Neural cell (in vitro differentiated cells): Measurements from ENCODE around the gene GPR42. TPM values are rescaled to one million over a fixed set of nuclear protein-coding genes. Genes with fewer than 3 reads are reported as not detected.

Experiments
- H2AFZ ChIP-seq: fragments of 200-600, 300-800 bp; sonication (generic), shearing (Covaris generic); 2 replicates; pipeline ENCODE4 v1.6.0; 2014; ENCODE audit warnings: low read depth, mild to moderate bottlenecking, antibody characterized with exemption, low read length, moderate library complexity
- H3F3A ChIP-seq: fragments of 200-600 bp; shearing (Covaris generic); 2 replicates; pipeline ENCODE4 v1.6.1; 2016; ENCODE audit warnings: mild to moderate bottlenecking, moderate library complexity, mixed read lengths, antibody characterized with exemption, low read length; ENCODE audit not compliant: insufficient read depth, poor library complexity, severe bottlenecking
- H3K27ac ChIP-seq: fragments of 200-600, 300-800 bp; sonication (generic), shearing (Covaris generic); 2 replicates; pipeline ENCODE4 v1.5.1; 2014; ENCODE audit warnings: mild to moderate bottlenecking, low read length, moderate library complexity
- H3K27me3 ChIP-seq: fragments of 300-800, 200-600 bp; sonication (generic), shearing (Covaris generic); 2 replicates; pipeline ENCODE4 v1.6.0; 2014; ENCODE audit warnings: mild to moderate bottlenecking, low read depth, low read length, moderate library complexity; ENCODE audit not compliant: insufficient read depth
- H3K36me3 ChIP-seq: fragments of 300-800, 200-600 bp; sonication (generic), shearing (Covaris generic); 2 replicates; pipeline ENCODE4 v1.5.1; 2014; ENCODE audit warnings: mild to moderate bottlenecking, antibody characterized with exemption, low read length, moderate library complexity; ENCODE audit not compliant: insufficient read depth
- H3K4me2 ChIP-seq: fragments of 300-800, 200-600 bp; sonication (generic), shearing (Covaris generic); 2 replicates; pipeline ENCODE4 v1.6.0; 2014; ENCODE audit warnings: mild to moderate bottlenecking, low read length
- H3K4me3 ChIP-seq: fragments of 300-800, 200-600 bp; sonication (generic), shearing (Covaris generic); 2 replicates; pipeline ENCODE4 v1.5.1; 2014; ENCODE audit warnings: mild to moderate bottlenecking, low read length, moderate library complexity
- H3K79me2 ChIP-seq: fragments of 200-600 bp; shearing (Covaris generic); replicated peaks from 2 replicates; pipeline ENCODE4 v1.6.0; 2014; ENCODE audit warnings: mild to moderate bottlenecking, low read length, moderate library complexity; ENCODE audit not compliant: insufficient read depth
- H3K9ac ChIP-seq: fragments of 300-800, 200-600 bp; sonication (generic), shearing (Covaris generic); 2 replicates; pipeline ENCODE4 v1.6.1; 2016; ENCODE audit warnings: mild to moderate bottlenecking, low read length, mixed read lengths
- H3K9me2 ChIP-seq: fragments of 200-600 bp; shearing (Covaris generic); 2 replicates; pipeline ENCODE4 v1.6.1; 2016; ENCODE audit warnings: mild to moderate bottlenecking, low read length, mixed read lengths; ENCODE audit not compliant: insufficient read depth
- H3K9me3 ChIP-seq: fragments of 200-600, 300-800 bp; sonication (generic), shearing (Covaris generic); 2 replicates; pipeline ENCODE4 v1.6.1; 2016; ENCODE audit warnings: mild to moderate bottlenecking, mixed run types, low read length, moderate library complexity, mixed read lengths
- H4K20me1 ChIP-seq: fragments of 200-600 bp; shearing (Covaris generic); 2 replicates; pipeline ENCODE4 v1.6.1; 2016; ENCODE audit warnings: mild to moderate bottlenecking, mixed run types; ENCODE audit not compliant: insufficient read depth
- EP300 ChIP-seq: fragments of 450-650 bp; conservative IDR thresholded peaks from 2 replicates; pipeline ENCODE4 v1.6.1; 2014; ENCODE audit warnings: antibody characterized with exemption, mild to moderate bottlenecking, moderate library complexity; ENCODE audit not compliant: poor library complexity, severe bottlenecking
- EZH2 ChIP-seq: fragments of 200-600, 300-800 bp; shearing (Covaris generic), sonication (generic); IDR thresholded peaks from 2 replicates; pipeline ENCODE4 v1.6.1; 2014; ENCODE audit warnings: antibody characterized with exemption, low read length, borderline replicate concordance, mild to moderate bottlenecking; ENCODE audit not compliant: insufficient read depth, poor library complexity, severe bottlenecking
- MXI1 ChIP-seq: fragments of 450-650 bp; conservative IDR thresholded peaks from 2 replicates; pipeline ENCODE4 v1.6.1; 2014; ENCODE audit warnings: antibody characterized with exemption, mild to moderate bottlenecking; ENCODE audit not compliant: poor library complexity, severe bottlenecking
- POLR2AphosphoS5 ChIP-seq: IDR thresholded peaks from 2 replicates; pipeline ENCODE4 v1.6.1; 2012
- RAD21 ChIP-seq: fragments of 450-650 bp; conservative IDR thresholded peaks from 2 replicates; pipeline ENCODE4 v1.6.1; 2014; ENCODE audit warnings: antibody characterized with exemption, mild to moderate bottlenecking, moderate library complexity
- SMC3 ChIP-seq: fragments of 450-650 bp; conservative IDR thresholded peaks from 2 replicates; pipeline ENCODE4 v1.6.1; 2014; ENCODE audit warnings: antibody characterized with exemption, mild to moderate bottlenecking, moderate library complexity; ENCODE audit not compliant: poor library complexity
- TAF1 ChIP-seq: IDR thresholded peaks from 2 replicates; pipeline ENCODE4 v1.6.1; 2012; ENCODE audit warnings: low read depth
- polyA plus RNA-seq: library from polyadenylated mRNA; depleted of rRNA; stranded (reverse); fragments of >200 nt; gene quantifications from 2 replicates; pipeline ENCODE4 v1.2.3, GENCODE V29; 2014
- TF ChIP-seq, protein P1 (sequence below): IDR thresholded peaks from 2 replicates; pipeline ENCODE4 v1.6.1; 2012; ENCODE audit warnings: borderline replicate concordance

Gene GPR42
- polyA plus RNA-seq, 1 donor from 2014 or later = not detected

DNA sequence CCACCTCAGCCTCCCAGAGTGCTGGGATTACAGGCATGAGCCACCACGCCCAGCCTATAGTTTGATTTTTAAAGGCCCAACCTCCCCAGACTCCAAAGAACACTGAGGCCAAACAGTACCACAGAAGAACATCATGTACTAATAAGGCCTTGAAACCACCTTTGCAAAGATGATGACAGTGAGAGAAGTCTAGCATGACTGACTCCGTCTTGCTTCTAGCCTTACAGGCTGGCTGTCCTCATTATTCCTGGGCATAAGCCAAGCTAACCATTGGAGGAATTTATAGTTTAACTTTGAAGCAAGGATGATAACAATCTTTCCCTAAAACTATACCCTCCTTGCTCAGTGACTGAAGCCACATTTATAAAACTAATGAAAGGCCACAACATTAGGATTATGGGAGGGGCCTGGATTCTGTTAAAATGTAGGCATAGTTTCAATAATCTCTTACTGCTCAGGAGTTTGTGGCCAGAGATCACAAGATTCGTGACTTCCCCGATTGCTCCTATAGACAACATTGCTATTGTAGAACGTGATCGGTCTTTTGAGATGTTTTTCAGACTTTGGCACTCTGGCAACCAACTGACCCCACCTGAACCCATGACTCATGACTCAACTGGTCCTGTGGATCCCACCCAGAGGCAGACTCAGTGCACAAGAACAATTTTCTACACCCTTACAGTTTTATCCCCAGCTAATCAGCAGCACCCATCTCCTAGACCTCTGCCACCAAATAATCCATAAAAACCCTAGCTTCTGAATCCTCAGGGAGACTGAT is 17.6 kb downstream of the GPR42 start:
- Histone ChIP-seq H3K27ac (no peak overlapping the region), H4K20me1 (no peaks in the 10 kb centered on the region), H3F3A (no peaks in the 10 kb centered on the region), H2AFZ (no peak overlapping the region), H3K4me2 (no peak overlapping the region), H3K4me3 (no peak overlapping the region), H3K9me3 (no peaks in the 10 kb centered on the region), H3K9ac (no peak overlapping the region), H3K9me2 (no peaks in the 10 kb centered on the region), H3K27me3 (no peaks in the 10 kb centered on the region), H3K36me3 (no peaks in the 10 kb centered on the region), H3K79me2 (no peaks in the 10 kb centered on the region)
- TF ChIP-seq EZH2 (no peak), POLR2AphosphoS5 (no peak), SMC3 (no peak), EP300 (no peak), TAF1 (no peak), MXI1 (no peak)
- TF ChIP-seq, protein P1, sequence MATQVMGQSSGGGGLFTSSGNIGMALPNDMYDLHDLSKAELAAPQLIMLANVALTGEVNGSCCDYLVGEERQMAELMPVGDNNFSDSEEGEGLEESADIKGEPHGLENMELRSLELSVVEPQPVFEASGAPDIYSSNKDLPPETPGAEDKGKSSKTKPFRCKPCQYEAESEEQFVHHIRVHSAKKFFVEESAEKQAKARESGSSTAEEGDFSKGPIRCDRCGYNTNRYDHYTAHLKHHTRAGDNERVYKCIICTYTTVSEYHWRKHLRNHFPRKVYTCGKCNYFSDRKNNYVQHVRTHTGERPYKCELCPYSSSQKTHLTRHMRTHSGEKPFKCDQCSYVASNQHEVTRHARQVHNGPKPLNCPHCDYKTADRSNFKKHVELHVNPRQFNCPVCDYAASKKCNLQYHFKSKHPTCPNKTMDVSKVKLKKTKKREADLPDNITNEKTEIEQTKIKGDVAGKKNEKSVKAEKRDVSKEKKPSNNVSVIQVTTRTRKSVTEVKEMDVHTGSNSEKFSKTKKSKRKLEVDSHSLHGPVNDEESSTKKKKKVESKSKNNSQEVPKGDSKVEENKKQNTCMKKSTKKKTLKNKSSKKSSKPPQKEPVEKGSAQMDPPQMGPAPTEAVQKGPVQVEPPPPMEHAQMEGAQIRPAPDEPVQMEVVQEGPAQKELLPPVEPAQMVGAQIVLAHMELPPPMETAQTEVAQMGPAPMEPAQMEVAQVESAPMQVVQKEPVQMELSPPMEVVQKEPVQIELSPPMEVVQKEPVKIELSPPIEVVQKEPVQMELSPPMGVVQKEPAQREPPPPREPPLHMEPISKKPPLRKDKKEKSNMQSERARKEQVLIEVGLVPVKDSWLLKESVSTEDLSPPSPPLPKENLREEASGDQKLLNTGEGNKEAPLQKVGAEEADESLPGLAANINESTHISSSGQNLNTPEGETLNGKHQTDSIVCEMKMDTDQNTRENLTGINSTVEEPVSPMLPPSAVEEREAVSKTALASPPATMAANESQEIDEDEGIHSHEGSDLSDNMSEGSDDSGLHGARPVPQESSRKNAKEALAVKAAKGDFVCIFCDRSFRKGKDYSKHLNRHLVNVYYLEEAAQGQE = no peak

DNA sequence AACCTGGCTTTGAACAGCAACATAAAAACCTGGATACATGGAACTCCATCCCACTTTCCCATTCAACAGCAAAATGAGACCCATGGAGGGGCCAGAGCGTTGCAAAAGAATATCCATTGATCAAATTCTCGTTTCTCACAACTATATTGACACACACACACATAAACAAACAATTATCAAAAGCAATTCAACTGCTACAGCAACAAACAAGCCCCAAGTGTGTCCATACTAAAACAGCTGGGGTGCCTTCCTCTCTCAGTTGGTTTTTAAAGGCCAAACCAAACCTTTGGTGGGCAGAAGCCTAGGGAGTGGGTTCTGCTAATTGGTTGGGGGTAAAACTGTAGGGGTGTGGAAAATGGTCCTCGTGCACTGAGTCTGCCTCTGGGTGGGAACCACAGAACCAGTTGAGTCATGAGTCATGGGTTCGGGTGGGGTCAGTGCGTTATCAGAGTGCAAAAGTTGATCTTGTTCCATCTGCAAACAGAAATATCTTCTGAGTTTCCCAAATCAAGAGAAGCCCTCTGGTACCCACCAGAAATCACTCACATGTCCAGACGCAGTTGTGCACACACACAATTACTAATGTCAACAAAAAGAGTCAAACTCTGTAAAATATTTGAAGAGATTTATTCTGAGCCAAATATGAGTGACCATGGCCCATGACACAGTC is 18.5 kb downstream of the GPR42 start:
- H4K20me1 ChIP-seq = no peaks in the 10 kb centered on the region
- no peaks in the 10 kb centered on the region for H3K9me2 ChIP-seq
- no peak overlapping the region for H3K9ac ChIP-seq
- no peaks in the 10 kb centered on the region for H3K79me2 ChIP-seq
- H3K4me2 ChIP-seq = no peak overlapping the region
- no peak overlapping the region for H3K4me3 ChIP-seq
- no peaks in the 10 kb centered on the region for H3K9me3 ChIP-seq
- no peak overlapping the region for H3K27ac ChIP-seq
- no peaks in the 10 kb centered on the region for H3K36me3 ChIP-seq
- no peak overlapping the region for H2AFZ ChIP-seq
- H3F3A ChIP-seq = no peaks in the 10 kb centered on the region
- TF ChIP-seq MXI1 (no peak), RAD21 (no peak), SMC3 (no peak), TAF1 (no peak), EZH2 (no peak)
- TF ChIP-seq, protein P1 = no peak
- H3K27me3 ChIP-seq = no peaks in the 10 kb centered on the region
